GF-D8 (cell line): Measurements from ENCODE around the gene CNTN5.

Source experiments
- DNase-seq: peaks from one replicate; lab custom pipeline; 2025; lab: John Stamatoyannopoulos, UW

CNTN5 gene

GRCh38 chr11:99631618-99632017 lies 610.9 kb downstream of the CNTN5 start:
- no peak for DNase-seq

GRCh38 chr11:99632969-99633368 lies 612.2 kb downstream of the CNTN5 start:
- DNase-seq, result no peak

GRCh38 chr11:99634581-99634980 lies 613.8 kb downstream of the CNTN5 start:
- DNase-seq, result no peak

- DNase-seq, result no peak
Observed at GRCh38 chr11:99638073-99638553, 617.4 kb downstream of the CNTN5 start.

- DNase-seq, result no peak
Observed at GRCh38 chr11:99640671-99641070, 619.9 kb downstream of the CNTN5 start.

- no peak for DNase-seq
Observed at GRCh38 chr11:99645934-99646333, 625.2 kb downstream of the CNTN5 start.

GRCh38 chr11:99670067-99670676 lies 649.4 kb downstream of the CNTN5 start:
- DNase-seq, result no peak

- no peak for DNase-seq
Observed at GRCh38 chr11:99671808-99672409, 651.2 kb downstream of the CNTN5 start.

- DNase-seq, result no peak
Observed at GRCh38 chr11:99676292-99676691, 655.5 kb downstream of the CNTN5 start.

- DNase-seq, result no peak
Observed at GRCh38 chr11:99682171-99682570, 661.4 kb downstream of the CNTN5 start.

GRCh38 chr11:99682646-99683045 lies 661.9 kb downstream of the CNTN5 start:
- no peak for DNase-seq

GRCh38 chr11:99683933-99684332 lies 663.2 kb downstream of the CNTN5 start:
- DNase-seq, result no peak

- DNase-seq, result no peak
Observed at GRCh38 chr11:99686838-99687237, 666.1 kb downstream of the CNTN5 start.

- no peak for DNase-seq
Observed at GRCh38 chr11:99687320-99687719, 666.6 kb downstream of the CNTN5 start.

GRCh38 chr11:99693941-99694492 lies 673.3 kb downstream of the CNTN5 start:
- DNase-seq, result no peak

GRCh38 chr11:99695106-99695505 lies 674.4 kb downstream of the CNTN5 start:
- DNase-seq, result no peak

GRCh38 chr11:99706848-99707247 lies 686.1 kb downstream of the CNTN5 start:
- no peak for DNase-seq

GRCh38 chr11:99708928-99709672 lies 688.4 kb downstream of the CNTN5 start:
- DNase-seq, result no peak

- no peak for DNase-seq
Observed at GRCh38 chr11:99716302-99716701, 695.6 kb downstream of the CNTN5 start.

GRCh38 chr11:99718291-99718690 lies 697.5 kb downstream of the CNTN5 start:
- no peak for DNase-seq

GRCh38 chr11:99739464-99740089 lies 718.8 kb downstream of the CNTN5 start:
- DNase-seq, result no peak

- DNase-seq, result no peak
Observed at GRCh38 chr11:99742501-99742900, 721.8 kb downstream of the CNTN5 start.
